NCI-H526 treated with DMSO at 0.1 percent for 48 hours (cell line): Measurements from ENCODE around the gene SGIP1.

ENCODE experiments used
- DNase-seq: peaks from one replicate; lab custom pipeline; 2025; lab: John Stamatoyannopoulos, UW

SGIP1 gene

DNA sequence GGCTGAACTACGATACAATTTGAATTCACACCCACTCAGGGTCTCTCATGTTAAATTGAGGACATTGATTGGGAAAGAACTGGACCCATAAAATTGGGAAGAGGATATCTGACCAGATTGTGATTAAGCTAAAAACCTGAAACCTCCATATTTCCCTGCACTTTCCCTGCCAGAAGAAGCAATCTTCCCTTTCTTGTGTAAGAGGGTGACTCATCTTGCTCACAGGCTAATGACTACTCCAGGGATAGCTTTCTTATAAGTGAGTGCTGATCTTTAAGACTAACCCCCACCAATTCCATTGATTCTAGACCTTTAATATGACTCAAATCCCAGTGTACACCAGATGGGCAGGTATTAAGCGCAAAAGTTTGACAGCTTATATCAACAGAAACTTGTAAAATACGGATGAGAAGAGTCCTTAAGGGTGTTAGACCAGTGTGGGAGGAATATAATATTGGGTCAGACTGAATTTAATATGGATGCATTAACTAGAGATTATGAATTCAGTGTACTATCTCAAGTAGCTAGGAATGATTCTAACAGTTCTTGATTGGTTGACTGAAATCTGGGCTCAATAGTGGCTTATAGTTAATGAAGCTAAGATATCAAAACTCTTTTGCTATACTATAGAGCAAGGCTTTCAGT, 12.1 kb upstream of the SGIP1 start:
- DNase-seq, result no peak

DNA sequence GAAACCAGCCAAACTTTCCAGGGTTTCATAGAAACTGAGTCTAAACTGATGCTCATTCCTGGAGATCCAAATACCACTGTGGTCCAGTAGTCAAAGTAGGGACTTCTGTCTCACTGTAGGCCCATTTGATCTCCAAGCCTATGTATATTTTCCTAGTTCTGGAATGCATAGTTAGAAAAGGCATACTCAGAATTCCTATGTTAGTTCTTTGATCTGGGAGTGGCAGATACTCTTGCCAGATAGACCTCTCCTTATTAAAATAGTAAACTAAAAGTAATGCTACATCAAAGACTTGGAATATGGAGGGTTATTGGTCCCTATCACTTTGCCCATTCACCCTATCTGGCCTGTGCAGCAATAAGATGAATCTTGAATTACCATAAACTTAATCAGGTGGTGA, 10.4 kb upstream of the SGIP1 start:
- DNase-seq, result no peak

DNA sequence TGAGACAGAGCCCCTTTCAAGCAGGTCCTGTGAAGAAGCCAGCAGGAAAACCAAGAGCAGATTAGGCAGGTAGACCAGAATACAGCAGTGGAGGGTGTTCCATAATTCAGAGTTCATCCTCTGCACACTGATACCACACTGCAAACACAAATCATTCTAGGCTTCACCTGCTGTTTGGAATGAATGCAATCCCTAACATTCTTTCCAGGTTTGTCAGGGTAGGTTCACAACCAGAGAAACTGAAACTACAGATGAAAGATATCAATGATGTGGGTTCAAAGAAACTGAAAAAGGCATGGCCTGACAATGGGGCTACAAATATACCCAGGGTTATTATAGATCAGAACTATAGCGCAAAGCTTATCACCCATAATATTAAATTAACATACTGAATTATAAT, 8.9 kb upstream of the SGIP1 start:
- DNase-seq, result no peak

DNA sequence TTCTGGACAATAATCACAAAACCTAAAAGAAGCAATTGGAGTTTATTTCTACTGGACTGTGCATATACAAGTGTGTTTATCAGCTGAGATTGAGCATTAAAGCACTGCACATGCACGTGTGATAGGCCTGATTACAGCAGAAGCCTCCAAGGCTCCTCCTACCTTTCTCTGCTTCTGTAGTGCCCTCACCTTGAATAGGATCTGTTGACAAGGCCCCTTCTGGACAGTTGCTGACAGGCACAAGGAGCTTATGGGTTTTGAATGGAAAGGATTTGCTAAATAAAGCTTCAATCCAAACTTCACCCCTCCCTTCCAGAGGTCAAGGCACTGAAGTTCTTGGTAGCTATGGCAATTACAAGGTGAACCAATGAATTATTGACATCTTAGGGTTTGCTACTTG, 7.9 kb upstream of the SGIP1 start:
- no peak for DNase-seq

DNA sequence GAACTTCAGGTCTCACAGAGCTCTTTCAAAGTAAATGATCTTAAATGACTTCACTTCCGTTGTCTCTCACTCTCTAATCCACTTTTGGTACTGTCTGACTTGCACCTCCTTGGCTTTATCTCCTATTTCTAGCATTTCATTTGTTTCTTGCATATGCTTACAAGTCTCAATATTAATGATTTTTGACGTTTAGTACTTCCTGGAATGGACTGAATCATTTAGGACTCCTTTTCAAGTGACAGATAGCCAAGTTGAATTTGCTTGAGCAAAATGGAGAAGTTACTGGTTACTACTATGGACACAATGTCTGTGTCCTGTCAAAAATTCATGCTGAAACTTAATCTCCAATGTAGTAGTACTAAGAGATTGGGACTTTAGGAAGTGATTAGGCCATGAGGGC, 7.0 kb upstream of the SGIP1 start:
- no peak for DNase-seq

DNA sequence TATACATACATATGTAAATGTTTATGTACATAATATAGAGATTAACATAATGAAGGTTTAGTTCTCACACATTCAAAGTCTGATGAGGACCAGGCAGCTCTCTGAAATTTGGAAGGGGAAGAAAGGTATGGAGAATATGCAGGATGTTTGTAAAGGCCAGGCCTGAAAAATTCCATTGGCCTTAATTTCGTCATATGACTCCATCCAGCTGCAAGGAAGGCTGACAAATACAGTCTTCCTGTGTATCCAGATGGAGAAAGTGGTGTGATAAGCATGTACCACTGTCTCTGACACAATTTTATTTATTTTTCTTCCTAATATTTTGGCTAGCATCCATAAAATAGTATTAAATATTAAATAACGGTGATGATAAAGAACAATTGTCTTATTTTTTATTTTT, 6.3 kb upstream of the SGIP1 start:
- no peak for DNase-seq

DNA sequence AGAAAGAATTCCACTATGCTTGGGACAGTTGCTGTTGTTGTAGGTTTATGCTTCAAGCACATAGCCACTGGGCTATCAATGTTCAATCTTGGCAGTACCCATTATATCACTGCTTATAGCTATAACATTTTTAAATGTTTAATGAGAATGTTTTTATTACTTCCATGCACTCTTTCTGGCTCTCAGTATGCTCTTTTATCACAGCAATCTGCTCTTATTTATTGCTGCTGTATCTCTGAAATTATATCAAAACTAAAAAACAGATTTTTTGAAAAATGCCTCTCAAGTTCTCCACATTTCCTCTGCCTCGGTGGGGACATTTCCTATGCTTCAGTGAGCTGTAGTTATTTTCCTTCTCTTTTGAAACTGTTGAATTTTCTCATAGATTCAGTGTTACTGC, 5.4 kb upstream of the SGIP1 start:
- no peak for DNase-seq

DNA sequence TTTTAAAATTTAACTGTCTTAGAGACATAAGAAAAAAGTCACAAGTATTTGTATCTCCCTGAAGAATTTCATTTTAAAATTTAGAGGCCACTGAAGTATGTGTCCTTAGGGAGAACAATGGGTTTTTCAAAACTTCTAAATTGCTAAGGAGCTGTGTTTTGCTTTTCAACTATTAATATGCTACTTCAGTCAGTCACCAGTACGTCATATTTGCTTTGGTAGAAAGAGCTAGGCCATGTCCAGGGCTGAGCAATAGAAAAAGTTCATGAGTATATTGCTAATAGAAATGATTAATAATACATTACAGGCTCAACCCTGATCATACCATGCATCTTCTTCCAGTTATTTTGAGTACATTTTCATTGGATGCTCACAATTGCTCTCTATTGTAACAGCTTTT, 1.7 kb upstream of the SGIP1 start:
- no peak for DNase-seq

DNA sequence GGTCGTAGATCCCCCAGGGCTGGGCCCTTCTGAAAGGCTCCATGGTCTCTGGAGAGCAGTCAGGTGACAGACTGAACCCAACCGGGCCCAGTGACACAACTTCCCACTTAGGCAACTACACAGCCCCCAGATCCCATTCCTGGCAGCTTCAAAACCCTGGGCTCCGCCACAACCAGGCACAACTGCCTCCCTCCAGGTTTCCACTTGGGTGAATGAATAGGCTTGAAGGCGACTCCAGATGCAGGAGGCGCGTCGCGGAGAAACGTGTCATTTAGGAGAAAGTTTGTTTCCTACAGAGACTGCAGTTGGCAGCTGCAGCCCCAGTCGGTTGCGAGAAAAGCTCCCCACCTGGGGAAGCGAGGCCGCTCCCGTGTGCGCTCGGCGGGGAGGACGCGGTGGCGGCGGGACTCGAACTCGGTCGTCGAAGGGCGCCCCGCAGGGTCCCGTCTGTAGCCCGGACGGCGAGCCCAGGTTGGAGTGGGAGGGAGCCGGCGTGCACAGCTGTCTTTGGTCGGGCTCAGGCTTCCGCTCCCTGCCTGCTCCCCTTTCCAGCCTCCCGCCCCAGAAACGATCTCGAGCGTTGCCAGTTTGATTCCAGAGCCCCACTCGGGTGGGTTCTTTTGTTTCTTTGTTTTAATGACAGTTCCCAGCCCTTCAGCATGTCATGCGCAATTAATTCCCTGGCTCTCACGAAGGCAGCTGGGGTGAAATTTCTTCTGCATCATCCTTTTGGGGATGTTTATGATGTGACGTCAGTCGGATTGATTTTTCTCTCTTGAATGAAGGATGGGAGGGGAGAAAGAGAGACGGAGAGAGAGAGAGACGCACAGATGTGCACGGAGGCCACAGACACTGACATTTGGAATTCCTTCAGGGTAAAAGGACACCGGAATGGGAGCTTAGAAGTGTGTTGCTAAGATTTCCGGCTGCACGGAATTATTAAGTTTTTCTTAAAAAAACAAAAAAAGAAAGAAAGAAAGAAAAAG, 862 bp upstream of the SGIP1 start:
- DNase-seq, result peak; percentile 43

DNA sequence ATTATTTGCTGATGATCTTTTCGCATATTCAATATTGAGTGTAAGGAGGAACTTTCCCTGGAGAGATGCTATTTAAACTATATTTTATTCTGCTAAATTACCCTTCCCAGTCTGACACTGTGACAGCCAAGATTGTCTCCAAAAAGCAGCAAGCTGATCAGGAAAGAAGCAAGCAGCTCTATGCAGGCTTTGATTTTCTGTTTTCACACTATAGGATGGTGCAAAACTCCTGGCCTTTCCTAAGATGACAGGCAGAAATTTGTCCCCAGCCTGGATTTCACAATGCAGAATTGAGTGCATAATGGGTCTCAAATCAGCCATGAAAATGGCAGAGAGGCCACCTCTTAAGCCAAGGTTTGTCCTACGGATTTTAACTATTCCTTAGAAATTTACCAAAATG, 1.1 kb downstream of the SGIP1 start:
- no peak for DNase-seq

DNA sequence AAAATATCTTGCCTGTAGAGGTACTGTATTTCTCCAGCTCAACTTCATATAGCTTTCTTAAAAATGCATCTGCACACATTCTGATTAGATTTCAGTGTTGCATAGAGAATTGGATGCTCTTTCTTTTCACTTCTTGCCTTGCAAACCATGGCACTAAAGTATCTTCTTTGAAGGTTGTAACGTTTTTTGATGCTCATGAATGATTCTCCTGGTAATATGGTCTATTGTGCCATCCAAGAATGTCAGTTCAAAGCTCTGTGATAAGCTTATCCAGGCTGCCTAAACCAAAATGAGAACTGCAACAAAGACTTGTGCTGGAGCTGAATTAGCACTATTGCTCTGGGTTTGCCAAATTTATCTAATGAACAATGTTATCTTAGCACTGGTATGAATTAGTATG, 1.9 kb downstream of the SGIP1 start:
- DNase-seq, result no peak

DNA sequence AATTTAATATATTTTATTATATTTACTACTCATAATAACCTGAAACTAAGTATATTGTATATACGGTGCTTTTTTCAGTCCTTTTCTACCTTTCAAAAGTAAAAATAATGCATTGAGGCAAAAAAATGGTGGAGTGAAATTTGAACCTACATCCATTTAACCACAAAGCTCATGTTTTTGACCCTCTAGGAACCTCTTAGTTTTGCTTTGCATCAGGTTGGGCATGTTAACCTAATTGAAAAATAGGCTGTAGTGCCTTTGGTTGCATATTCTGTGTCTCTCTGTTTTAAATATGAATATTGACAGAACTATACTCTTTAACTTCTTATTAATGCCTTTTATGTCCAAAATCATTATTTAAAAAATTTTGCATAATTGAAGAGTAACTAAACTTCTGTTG, 3.8 kb downstream of the SGIP1 start:
- DNase-seq, result no peak

DNA sequence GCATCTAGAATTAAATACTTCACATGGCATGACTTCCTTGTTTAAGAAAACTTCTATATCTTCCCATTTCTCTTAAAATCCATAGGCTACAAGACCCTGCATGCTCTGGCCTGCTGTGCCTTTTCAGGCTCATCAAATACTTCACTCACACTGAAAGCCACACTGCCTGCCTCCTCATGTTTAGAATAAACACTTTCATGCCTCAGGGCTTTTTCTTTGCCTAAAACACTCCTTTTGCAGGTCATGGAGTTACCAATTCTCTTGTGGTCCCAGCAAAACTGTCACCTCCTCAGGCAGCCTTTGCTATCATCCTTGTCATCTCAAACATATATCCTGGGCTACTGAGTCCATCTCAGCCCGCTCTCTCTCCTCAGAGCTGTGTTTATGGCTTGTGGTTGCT, 5.5 kb downstream of the SGIP1 start:
- DNase-seq, result no peak

DNA sequence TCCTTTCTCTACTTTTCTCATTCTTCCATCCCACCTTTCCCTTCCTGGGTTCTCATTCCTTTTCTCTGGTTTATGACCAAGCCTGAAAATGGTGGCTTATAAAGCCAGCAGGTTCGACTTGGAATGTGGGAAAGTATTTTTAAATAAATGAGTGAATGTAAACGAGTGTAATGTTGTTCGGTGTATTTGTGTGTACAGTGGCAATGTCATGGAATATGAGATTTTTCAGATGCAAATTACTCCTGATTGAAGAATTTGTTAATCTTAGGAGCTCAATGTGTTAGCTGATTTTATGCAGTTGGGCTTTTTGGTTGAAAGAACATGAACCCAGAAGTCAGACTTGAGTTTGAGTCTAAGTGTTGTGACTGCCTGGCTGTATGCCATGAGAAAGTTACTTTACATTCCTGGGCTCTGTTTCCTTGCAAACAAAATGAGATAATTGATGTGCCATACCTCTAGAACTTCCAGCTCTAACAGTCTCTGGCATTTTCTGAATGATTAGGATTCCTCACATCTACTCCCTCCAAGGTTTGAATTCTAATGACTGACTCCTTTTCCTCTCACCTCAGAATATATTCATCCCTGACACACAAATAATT, 6.6 kb downstream of the SGIP1 start:
- DNase-seq, result peak; percentile 48

DNA sequence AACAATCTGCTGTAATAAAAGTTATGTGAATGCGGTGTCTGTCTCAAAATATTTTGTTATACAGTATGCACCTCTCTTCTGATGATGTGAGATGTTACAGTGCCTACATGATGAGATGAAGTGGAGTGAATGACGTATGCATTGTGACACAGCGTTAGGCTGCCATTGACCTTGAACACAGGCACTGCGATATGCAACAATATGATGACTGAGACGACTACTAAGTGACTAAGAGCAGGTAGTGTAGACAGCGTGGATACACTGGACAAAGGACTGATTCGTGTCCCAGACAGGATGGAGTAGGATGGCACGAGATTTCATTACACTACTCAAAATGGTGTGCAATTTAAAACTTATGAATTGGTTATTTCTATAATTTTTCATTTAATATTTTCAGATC, 8.4 kb downstream of the SGIP1 start:
- no peak for DNase-seq

DNA sequence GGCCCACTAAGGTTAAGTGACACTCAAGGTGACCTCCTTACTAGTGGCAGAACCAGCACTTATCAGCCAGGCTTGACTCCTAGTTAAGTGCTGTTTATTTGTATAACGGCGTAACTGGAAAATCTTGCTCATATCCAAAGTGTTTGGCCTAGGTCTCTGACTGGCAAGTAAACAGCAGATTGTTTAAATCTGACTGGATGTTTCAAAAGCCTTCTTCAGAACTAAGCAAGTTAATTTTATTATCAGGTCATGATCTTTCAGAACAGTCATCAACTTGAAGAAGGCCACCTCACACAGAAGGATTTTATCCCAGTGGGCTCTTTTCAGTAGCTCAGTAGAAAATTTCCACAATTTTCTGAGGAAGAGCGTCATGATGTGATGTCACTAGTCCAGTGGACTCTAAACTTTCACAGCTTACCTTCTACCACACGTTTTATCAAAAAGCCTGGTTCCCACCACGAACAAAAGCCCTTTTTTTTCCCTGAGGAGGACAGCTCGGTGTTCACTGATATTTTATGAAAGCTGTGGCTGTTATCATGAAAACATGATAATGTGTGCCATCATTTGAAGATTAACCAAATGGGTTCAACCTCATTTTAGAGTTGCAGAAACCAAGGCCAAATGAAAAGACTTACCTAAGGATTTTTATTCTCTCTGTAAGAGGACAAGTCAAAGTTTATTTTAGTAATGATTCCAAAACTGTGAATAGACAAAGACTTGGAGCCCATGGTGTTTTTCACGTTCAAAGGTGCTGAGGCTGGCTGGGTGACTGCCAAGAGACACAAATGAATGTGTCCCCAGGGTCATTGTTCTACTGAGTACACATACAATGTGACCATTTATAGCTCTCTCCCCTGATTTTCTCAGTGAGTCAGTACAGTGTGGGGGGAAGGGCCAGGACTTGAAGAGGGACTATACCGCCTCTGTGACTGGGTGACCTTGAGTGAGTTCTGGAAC, 9.1 kb downstream of the SGIP1 start:
- peak; percentile 67 for DNase-seq

DNA sequence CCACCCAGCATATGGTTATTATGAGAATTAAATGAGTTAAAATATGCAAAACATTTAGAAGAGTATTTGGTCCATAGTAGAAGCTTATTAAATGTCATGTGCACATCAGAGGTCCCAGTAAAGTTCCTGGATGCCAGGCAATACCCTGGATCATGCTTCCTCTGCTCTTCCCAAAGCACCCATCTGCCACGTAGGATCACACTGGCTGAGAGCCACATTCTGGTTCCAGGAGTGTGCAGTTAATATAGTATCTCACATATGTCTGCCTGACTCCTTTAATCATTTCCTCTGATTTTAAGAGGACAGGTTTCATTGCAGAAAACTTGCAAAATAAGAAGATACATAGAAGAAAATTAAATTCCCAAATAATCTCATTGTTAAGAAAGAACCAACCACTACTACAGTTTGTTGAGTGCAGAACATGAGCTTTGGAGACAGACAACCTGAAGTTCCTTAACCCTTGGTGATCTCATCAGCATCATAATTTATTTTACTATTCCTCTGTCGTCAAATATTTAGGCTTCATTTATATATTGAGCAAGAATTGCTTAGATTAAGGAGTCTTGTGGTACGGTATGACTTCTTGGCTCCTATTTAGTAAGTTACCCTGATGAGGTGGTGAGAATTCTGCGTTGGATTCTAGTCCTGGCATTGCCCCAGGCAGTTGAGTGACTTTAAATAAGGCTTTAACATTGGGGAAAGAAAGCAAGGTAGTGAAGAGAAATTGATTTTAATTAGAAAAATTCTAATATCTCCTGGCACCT, 12.3 kb downstream of the SGIP1 start:
- DNase-seq, result no peak

DNA sequence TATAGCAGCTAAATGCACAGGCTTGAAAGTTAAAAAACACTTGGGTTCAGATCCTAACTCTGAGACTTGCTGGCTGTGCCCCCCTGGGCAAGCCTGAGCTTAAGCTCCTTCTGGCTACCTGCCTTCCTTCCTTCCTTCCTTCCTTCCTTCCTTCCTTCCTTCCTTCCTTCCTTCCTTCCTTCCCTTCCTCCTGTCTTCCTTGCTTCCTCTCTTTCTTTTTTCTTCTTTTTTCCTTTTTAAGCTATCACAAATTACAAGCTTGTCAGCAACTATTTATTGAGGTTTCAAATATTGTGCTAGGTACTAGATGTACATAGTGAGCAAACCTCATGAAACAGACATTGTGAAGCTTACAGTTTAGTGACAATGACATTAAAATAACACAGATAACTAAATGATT, 15.1 kb downstream of the SGIP1 start:
- no peak for DNase-seq

DNA sequence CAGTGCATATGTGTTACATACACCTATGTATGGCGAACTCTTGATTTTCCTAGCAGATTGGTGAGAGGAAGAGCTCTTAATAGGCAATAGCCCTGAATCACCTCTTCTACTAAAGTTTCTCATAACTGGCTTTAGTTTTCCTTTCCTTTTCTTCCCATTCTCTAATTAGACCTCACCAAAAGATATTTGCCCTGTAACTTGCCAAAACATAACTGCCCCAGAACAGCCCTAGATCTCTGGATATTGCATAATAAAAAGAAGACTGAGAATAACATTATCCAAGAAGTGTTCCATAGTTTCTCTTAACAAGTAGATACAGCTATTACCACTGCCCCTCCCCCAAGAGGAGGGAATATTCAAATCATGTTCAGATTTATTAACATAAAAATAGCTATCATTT, 16.3 kb downstream of the SGIP1 start:
- DNase-seq, result no peak

DNA sequence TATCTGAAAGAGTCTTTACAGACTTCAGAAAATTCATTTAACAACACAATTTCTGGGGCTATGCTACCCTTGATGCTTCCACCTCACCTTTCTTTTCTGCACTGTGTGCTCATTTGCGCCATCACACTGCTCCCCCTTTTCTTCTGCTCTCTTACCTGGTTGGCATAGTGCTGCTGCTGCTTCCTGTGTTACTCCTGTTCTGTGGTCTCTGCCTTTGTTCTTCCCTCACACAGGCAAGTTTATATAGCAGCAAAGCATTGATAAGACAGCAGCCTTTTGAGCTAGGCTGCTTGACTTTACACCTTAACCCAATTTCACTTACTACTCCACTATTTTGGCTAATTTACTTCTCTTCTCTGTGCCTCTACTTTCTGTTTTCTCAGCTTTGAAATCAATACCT, 18.3 kb downstream of the SGIP1 start:
- no peak for DNase-seq

DNA sequence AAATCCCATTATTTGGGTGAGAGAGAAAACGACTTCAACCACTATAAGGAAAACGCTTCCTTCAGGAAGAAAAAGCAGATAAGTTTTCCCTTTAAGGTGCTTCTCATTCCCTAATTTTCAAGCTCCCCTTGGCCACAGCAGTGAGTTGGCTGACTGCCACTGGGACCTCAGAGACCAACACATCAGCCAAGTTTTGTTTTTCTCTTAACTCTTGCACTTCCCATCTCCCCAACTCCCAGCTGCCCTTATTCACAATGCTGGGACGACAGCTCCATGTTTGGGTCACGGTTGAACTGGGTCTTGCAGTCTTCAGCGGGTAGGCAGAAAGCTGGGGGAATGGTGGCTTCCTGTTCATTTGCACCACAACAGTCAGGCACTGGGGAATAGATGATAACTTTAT, 18.9 kb downstream of the SGIP1 start:
- no peak for DNase-seq
